ENCODE measurements around the gene SMPD3. TPM values are rescaled to one million over a fixed set of nuclear protein-coding genes. Genes with fewer than 3 reads are reported as not detected.
"Not testable (repeated sequence)": the region's sequence is repeated elsewhere in the genome, so short reads cannot be mapped to it uniquely, and the experiment has no call there.

The SMPD3 gene
- total RNA-seq, 1 experiment from 2014 or later, result 1.4 TPM

- Mint-ChIP-seq H3K36me3 (no peaks in the 10 kb centered on the region; the same call in 1 of the 2 replicates), H3K27me3 (ENCODE audit: low read depth) (no peaks in the 10 kb centered on the region; the same call in 1 of the 2 replicates), H3K9me3 (peaks cover 13% of the 10 kb centered on the region), H3K27ac (no peak overlapping the region), H3K4me1 (peaks cover 3% of the 10 kb centered on the region), H3K4me3 (no peak overlapping the region)
- no peak for ATAC-seq
- CTCF ChIA-PET, result interaction anchor here (1.1 kb wide), 1 partner anchor 24 kb away, joined by 3 read pairs; no protein-coding TSS in a partner anchor
- DNase-seq (ENCODE audit: low spot score), result no peak
- POLR2A ChIA-PET, result no interaction called here
- TF ChIP-seq E2F1 (CRISPR knock-in tag; IDR thresholded peaks at IDR 0.05) (no peak), E2F5 (CRISPR knock-in tag; IDR thresholded peaks at IDR 0.05) (no peak), USF1 (CRISPR knock-in tag; IDR thresholded peaks at IDR 0.05) (no peak), ZNF416 (CRISPR knock-in tag; IDR thresholded peaks at IDR 0.05) (no peak), ZSCAN18 (CRISPR knock-in tag; IDR thresholded peaks at IDR 0.05) (no peak), CREB1 (CRISPR knock-in tag; IDR thresholded peaks at IDR 0.05) (no peak), GABPB1 (CRISPR knock-in tag; IDR thresholded peaks at IDR 0.05) (no peak), SOX15 (CRISPR knock-in tag; IDR thresholded peaks at IDR 0.05) (no peak), ZNF121 (CRISPR knock-in tag; IDR thresholded peaks at IDR 0.05) (no peak), CBFB (CRISPR knock-in tag; IDR thresholded peaks at IDR 0.05; ENCODE audit: low read depth) (no peak), NFE2L1 (CRISPR knock-in tag; IDR thresholded peaks at IDR 0.05) (no peak), ZNF396 (CRISPR knock-in tag; IDR thresholded peaks at IDR 0.05; ENCODE audit: borderline replicate concordance) (no peak), ATF1 (CRISPR knock-in tag; IDR thresholded peaks at IDR 0.05) (no peak), JAZF1 (CRISPR knock-in tag; IDR thresholded peaks at IDR 0.05) (no peak), MAX (CRISPR knock-in tag; IDR thresholded peaks at IDR 0.05) (no peak), ZBTB21 (CRISPR knock-in tag; IDR thresholded peaks at IDR 0.05; ENCODE audit: borderline replicate concordance) (no peak), GRHL2 (CRISPR knock-in tag; IDR thresholded peaks at IDR 0.05; ENCODE audit: insufficient replicate concordance, severe bottlenecking) (no peak)
Measured at GRCh38 chr16:68496689-68497088, 48.4 kb upstream of the SMPD3 start.

- DNase-seq (ENCODE audit: low spot score); POLR2A ChIA-PET; CTCF ChIA-PET; H3K36me3 Mint-ChIP-seq; H3K27me3 Mint-ChIP-seq (ENCODE audit: low read depth); H3K27ac Mint-ChIP-seq; ATAC-seq; H3K4me3 Mint-ChIP-seq: not testable (repeated sequence)
- Mint-ChIP-seq H3K4me1 (peaks cover 18% of the 10 kb centered on the region), H3K9me3 (peaks cover 13% of the 10 kb centered on the region)
Measured at GRCh38 chr16:68494261-68494660, 46.0 kb upstream of the SMPD3 start.

GRCh38 chr16:68493412-68494070 is 45.2 kb upstream of the SMPD3 start:
- POLR2A ChIA-PET, result no interaction called here
- Mint-ChIP-seq H3K4me1 (peaks cover 18% of the 10 kb centered on the region), H3K27me3 (ENCODE audit: low read depth) (no peaks in the 10 kb centered on the region; the same call in 1 of the 2 replicates), H3K9me3 (peaks cover 13% of the 10 kb centered on the region), H3K4me3 (no peak overlapping the region), H3K27ac (no peak overlapping the region), H3K36me3 (no peaks in the 10 kb centered on the region; the same call in 1 of the 2 replicates)
- TF ChIP-seq NR3C1 (CRISPR knock-in tag; conservative IDR thresholded peaks at IDR 0.05; ENCODE audit: low read depth) (no peak), NR2C2 (CRISPR knock-in tag; IDR thresholded peaks at IDR 0.05) (no peak), NFYB (CRISPR knock-in tag; conservative IDR thresholded peaks at IDR 0.05; ENCODE audit: low read depth) (no peak)
- CTCF ChIA-PET, result no interaction called here
- ATAC-seq (no peak), DNase-seq (ENCODE audit: low spot score) (no peak)

All from WTC11 (cell line).